Panc1 (cell line): ENCODE measurements around the gene MID2. TPM values are rescaled to one million over a fixed set of nuclear protein-coding genes. Genes with fewer than 3 reads are reported as not detected.

Experiments used
- ATAC-seq: fragments of 200-7000 bp; cut with Tn5 transposase; 2 replicates; pipeline ENCODE4 v1.9.1; 2020; ENCODE audit warnings: mild to moderate bottlenecking, moderate library complexity
- BruUV-seq: library from RNA; stranded (reverse); fragments of 400-500 nt; replicated peaks from 2 replicates; lab custom pipeline; 2021; lab: Mats Ljungman, UMichigan
- CTCF ChIA-PET: fragments of 300-600 bp; sonication (Branson Sonifier 250); formaldehyde crosslinking; loops from one replicate; lab custom pipeline; 2022; ENCODE audit warnings: antibody characterized with exemption; lab: Charles Lee
- POLR2A ChIA-PET: fragments of 300-600 bp; sonication (Branson Sonifier 250); formaldehyde crosslinking; loops from one replicate; lab custom pipeline; 2022; ENCODE audit warnings: antibody characterized with exemption; lab: Charles Lee
- DNase-seq: peaks from one replicate; pipeline ENCODE4 v3.0.0-alpha.2; 2010; ENCODE audit warnings: low read depth, low spot score
- H3K27ac ChIP-seq: 2 replicates; pipeline ENCODE4 v1.5.1; 2011; ENCODE audit warnings: mild to moderate bottlenecking, low read length, inconsistent platforms
- H3K27me3 ChIP-seq: fragments of 200-500 bp; sonication (Bioruptor generic); 2 replicates; pipeline ENCODE4 v1.6.0; 2014; ENCODE audit warnings: low read length, inconsistent platforms; ENCODE audit not compliant: control insufficient read depth, insufficient read depth
- H3K36me3 ChIP-seq: fragments of 200-500 bp; sonication (Bioruptor generic); 2 replicates; pipeline ENCODE4 v1.5.1; 2014; ENCODE audit warnings: inconsistent platforms, mild to moderate bottlenecking, low read length, moderate library complexity; ENCODE audit not compliant: control insufficient read depth, insufficient read depth
- H3K4me1 ChIP-seq: 2 replicates; pipeline ENCODE4 v1.5.1; 2011; ENCODE audit warnings: inconsistent platforms, mild to moderate bottlenecking, low read length, moderate library complexity; ENCODE audit not compliant: control insufficient read depth, insufficient read depth
- H3K4me3 ChIP-seq, 2 experiments: 2 replicates each; pipeline ENCODE4 v1.5.1; 2011 to 2012; ENCODE audit warnings: low read depth in 2 of 2, low read length in 2 of 2, mild to moderate bottlenecking in 2 of 2, inconsistent platforms in 1 of 2, moderate library complexity in 1 of 2
- H3K9me3 ChIP-seq: fragments of 200-500 bp; sonication (Bioruptor generic); 2 replicates; pipeline ENCODE4 v1.5.1; 2014; ENCODE audit warnings: low read depth, mild to moderate bottlenecking, inconsistent platforms, low read length, moderate library complexity; ENCODE audit not compliant: control insufficient read depth, insufficient read depth
- CTCF ChIP-seq: fragments of 450-650 bp; IDR thresholded peaks from 2 replicates; pipeline ENCODE4 v1.5.1; 2017; ENCODE audit warnings: mild to moderate bottlenecking
- POLR2AphosphoS5 ChIP-seq: IDR thresholded peaks from 2 replicates; pipeline ENCODE4 v1.6.1; 2012; ENCODE audit warnings: mild to moderate bottlenecking, low read depth, low read length, moderate library complexity
- REST ChIP-seq, 2 experiments: IDR thresholded peaks; 2 replicates each; pipeline ENCODE4 v1.6.1; 2011 to 2012; ENCODE audit warnings: low read depth in 2 of 2, control low read depth in 1 of 2, low read length in 1 of 2, mild to moderate bottlenecking in 1 of 2, moderate library complexity in 1 of 2; ENCODE audit not compliant: insufficient read depth in 1 of 2
- SIN3A ChIP-seq: IDR thresholded peaks from 2 replicates; pipeline ENCODE4 v1.6.1; 2012; ENCODE audit warnings: low read depth, mild to moderate bottlenecking, low read length, moderate library complexity, borderline replicate concordance; ENCODE audit not compliant: insufficient read depth
- TCF7L2 ChIP-seq: IDR thresholded peaks from 2 replicates; pipeline ENCODE4 v1.6.1; 2011; ENCODE audit warnings: mild to moderate bottlenecking, low read depth, low read length, inconsistent platforms
- in situ Hi-C: cut with HindIII; loops from 2 replicates; pipeline ENCODE4 v1.10.0; 2016; ENCODE audit warnings: low sequenced_read_pairs, low pct_unique_long_range_greater_than_20kb
- intact Hi-C: fragments of 100-400 bp; cut with micrococcal nuclease; formaldehyde crosslinking; loops from one replicate; pipeline ENCODE4 v1.10.0; 2022; ENCODE audit not compliant: unreplicated experiment
- total RNA-seq: library from RNA; stranded (reverse); gene quantifications from one replicate; pipeline ENCODE4 v1.2.1, GENCODE V29; 2021; ENCODE audit not compliant: unreplicated experiment

The MID2 gene
- total RNA-seq, 1 experiment from 2014 or later, result 24.7 TPM

DNA sequence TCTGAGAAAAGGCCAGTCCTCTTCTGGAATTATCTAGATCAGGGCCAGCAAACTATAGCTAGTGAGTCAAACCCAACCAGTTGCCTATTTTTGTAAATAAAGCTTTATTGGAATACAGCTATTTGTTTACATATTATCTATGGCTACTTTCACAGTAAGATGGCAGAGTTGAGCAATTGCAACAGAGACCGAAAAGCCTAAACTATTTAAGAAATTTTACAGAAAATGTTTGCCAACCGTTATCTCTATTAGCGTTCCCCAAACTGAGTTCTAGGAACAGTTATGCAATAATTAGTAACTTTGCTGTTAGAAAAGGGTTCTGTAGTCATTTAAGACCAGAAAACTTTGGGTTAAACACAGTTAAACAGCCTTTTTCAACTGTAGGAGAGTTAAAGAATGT, 146.0 kb downstream of the MID2 start:
- CTCF ChIA-PET, result no interaction called here
- no peak for ATAC-seq

More for the DNA sequence above, 146.0 kb downstream of the MID2 start:
- H3K36me3 ChIP-seq, result no peaks in the 10 kb centered on the region
- no peaks in the 10 kb centered on the region for H3K4me1 ChIP-seq
- no peak for DNase-seq
- no peaks in the 10 kb centered on the region for H3K27me3 ChIP-seq
- no peak overlapping the region for H3K4me3 ChIP-seq
- in situ Hi-C loops, result no loop called here
- TF ChIP-seq SIN3A (no peak), POLR2AphosphoS5 (no peak), CTCF (no peak), REST (IDR thresholded peaks at IDR 0.05; ENCODE audit: insufficient read depth in 1 of 2, low read depth in 2 of 2, low read length in 1 of 2) (no peak), TCF7L2 (no peak)
- no TSS peak for BruUV-seq
- H3K27ac ChIP-seq, result no peak overlapping the region
- POLR2A ChIA-PET, result interaction anchor here (0.6 kb wide), 1 partner anchor 562 kb away, joined by 4 read pairs; no protein-coding TSS in a partner anchor
- H3K9me3 ChIP-seq, result no peaks in the 10 kb centered on the region
- intact Hi-C loops, result no loop called here

Other genes starting within 250 kb of the MID2 start
- 152 TPM for gene PRPS1, start 197.4 kb upstream of the MID2 start, total RNA-seq
- 7.2 TPM for gene TSC22D3, start 50.1 kb upstream of the MID2 start, total RNA-seq
- gene NCBP2L, start 48.1 kb upstream of the MID2 start, total RNA-seq, result not detected
- gene TEX13B, start 156.5 kb downstream of the MID2 start, total RNA-seq, result not detected
- gene VSIG1, start 219.2 kb downstream of the MID2 start, total RNA-seq, result not detected